GM12801 (cell line): ENCODE data around the gene SLC30A3.

Experiments used
- CTCF ChIP-seq: IDR thresholded peaks from one replicate; pipeline ENCODE4 v1.5.1; 2011; ENCODE audit warnings: control low read depth; ENCODE audit not compliant: insufficient read length; ENCODE audit errors: extremely low read depth

Gene SLC30A3

GRCh38 chr2:27258051-27258450 lies 4.8 kb downstream of the SLC30A3 start:
- no peak for TF ChIP-seq CTCF

GRCh38 chr2:27256855-27257454 lies 5.9 kb downstream of the SLC30A3 start:
- TF ChIP-seq CTCF, result no peak

- no peak for TF ChIP-seq CTCF
Observed at GRCh38 chr2:27255660-27256059, 7.2 kb downstream of the SLC30A3 start.

- no peak for TF ChIP-seq CTCF
Observed at GRCh38 chr2:27255187-27255586, 7.7 kb downstream of the SLC30A3 start.

- TF ChIP-seq CTCF, result no peak
Observed at GRCh38 chr2:27251766-27252165, 11.1 kb downstream of the SLC30A3 start.

- no peak for TF ChIP-seq CTCF
Observed at GRCh38 chr2:27250652-27251379, 12.0 kb downstream of the SLC30A3 start.

GRCh38 chr2:27249891-27250651 lies 12.8 kb downstream of the SLC30A3 start:
- no peak for TF ChIP-seq CTCF
